ENCODE measurements around the gene RSPH3. TPM values are rescaled to one million over a fixed set of nuclear protein-coding genes. Genes with fewer than 3 reads are reported as not detected.
A peak's percentile ranks its signal among the peaks of the same experiment; 100 is the strongest.

Gene RSPH3
- total and polyA plus RNA-seq, 2 of the 13 experiments (the other 11 are each of a cell fraction or from before 2014, with no cell fraction given) = 1.3 to 3.5 TPM

DNA sequence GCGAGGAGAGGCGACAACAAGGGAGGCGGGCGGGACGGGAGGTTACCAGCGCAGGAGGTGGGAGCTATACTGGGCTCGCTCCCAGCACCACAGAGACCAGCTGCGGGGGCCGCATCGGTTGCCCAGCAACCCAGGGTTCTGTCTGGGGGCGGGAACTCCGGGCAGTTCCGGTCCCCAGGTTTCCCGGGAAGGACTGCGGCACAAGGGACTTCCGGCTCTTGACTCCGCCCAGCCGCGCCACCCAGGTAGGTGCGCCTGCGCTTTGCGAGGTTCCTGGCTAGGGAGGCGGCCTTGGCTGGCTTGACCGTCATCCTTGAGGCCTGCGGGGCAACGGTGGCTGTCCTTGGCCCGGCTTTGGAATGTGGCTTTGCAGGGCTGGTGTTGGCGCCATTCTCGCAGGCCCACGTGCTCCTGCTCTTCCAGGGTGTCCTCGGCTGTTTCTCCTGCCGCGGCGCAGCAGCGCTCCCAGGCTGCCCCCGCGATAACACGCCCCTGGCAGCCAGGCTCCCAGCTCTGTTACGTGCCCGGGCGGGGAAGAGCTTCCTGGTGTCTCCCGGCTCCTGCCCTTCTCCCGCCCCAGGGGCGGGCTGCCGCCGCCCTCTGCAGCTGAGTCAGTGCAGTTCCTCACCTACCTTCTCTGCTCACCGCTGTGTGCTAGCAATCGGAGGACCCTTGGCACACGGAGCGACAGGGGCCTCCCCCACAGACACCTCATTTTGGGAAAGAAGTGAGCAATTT lies at the start of gene RSPH3 (continued):
- TF ChIP-seq, protein P1, sequence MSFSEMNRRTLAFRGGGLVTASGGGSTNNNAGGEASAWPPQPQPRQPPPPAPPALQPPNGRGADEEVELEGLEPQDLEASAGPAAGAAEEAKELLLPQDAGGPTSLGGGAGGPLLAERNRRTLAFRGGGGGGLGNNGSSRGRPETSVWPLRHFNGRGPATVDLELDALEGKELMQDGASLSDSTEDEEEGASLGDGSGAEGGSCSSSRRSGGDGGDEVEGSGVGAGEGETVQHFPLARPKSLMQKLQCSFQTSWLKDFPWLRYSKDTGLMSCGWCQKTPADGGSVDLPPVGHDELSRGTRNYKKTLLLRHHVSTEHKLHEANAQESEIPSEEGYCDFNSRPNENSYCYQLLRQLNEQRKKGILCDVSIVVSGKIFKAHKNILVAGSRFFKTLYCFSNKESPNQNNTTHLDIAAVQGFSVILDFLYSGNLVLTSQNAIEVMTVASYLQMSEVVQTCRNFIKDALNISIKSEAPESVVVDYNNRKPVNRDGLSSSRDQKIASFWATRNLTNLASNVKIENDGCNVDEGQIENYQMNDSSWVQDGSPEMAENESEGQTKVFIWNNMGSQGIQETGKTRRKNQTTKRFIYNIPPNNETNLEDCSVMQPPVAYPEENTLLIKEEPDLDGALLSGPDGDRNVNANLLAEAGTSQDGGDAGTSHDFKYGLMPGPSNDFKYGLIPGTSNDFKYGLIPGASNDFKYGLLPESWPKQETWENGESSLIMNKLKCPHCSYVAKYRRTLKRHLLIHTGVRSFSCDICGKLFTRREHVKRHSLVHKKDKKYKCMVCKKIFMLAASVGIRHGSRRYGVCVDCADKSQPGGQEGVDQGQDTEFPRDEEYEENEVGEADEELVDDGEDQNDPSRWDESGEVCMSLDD (CRISPR knock-in tag; IDR thresholded peaks at IDR 0.05; ENCODE audit: borderline replicate concordance) = no peak; the same call in 1 of the 2 replicates
- TF ChIP-seq CHD4 (IDR thresholded peaks at IDR 0.05; ENCODE audit: borderline replicate concordance, low read length) (no peak), ZNF276 (CRISPR knock-in tag; IDR thresholded peaks at IDR 0.05; ENCODE audit: low read depth) (peak; percentile 94; the same call in 1 of the 2 replicates), TRIM22 (IDR thresholded peaks at IDR 0.05) (no peak), ZFP41 (CRISPR knock-in tag; IDR thresholded peaks at IDR 0.05; ENCODE audit: borderline replicate concordance) (peak; percentile 95; the same call in 1 of the 2 replicates), LBX2 (CRISPR knock-in tag; IDR thresholded peaks at IDR 0.05; ENCODE audit: borderline replicate concordance) (peak; percentile 99), NONO (IDR thresholded peaks at IDR 0.05) (no peak), NONO (CRISPR knock-in tag; conservative IDR thresholded peaks at IDR 0.05) (peak; percentile 97), ZNF883 (CRISPR knock-in tag; IDR thresholded peaks at IDR 0.05; ENCODE audit: not compliant biosample characterization) (peak; percentile 97), STAG1 (CRISPR knock-in tag; IDR thresholded peaks at IDR 0.05) (peak; percentile 63), ZNF781 (CRISPR knock-in tag; IDR thresholded peaks at IDR 0.05; ENCODE audit: borderline replicate concordance, not compliant biosample characterization) (peak; percentile 98), POGZ (CRISPR knock-in tag; IDR thresholded peaks at IDR 0.05) (peak; percentile 88), ZNF577 (CRISPR knock-in tag; IDR thresholded peaks at IDR 0.05; ENCODE audit: borderline replicate concordance, low read depth) (no peak), PHF21A (CRISPR knock-in tag; IDR thresholded peaks at IDR 0.05) (peak; percentile 91)
- TF ChIP-seq, protein P2, sequence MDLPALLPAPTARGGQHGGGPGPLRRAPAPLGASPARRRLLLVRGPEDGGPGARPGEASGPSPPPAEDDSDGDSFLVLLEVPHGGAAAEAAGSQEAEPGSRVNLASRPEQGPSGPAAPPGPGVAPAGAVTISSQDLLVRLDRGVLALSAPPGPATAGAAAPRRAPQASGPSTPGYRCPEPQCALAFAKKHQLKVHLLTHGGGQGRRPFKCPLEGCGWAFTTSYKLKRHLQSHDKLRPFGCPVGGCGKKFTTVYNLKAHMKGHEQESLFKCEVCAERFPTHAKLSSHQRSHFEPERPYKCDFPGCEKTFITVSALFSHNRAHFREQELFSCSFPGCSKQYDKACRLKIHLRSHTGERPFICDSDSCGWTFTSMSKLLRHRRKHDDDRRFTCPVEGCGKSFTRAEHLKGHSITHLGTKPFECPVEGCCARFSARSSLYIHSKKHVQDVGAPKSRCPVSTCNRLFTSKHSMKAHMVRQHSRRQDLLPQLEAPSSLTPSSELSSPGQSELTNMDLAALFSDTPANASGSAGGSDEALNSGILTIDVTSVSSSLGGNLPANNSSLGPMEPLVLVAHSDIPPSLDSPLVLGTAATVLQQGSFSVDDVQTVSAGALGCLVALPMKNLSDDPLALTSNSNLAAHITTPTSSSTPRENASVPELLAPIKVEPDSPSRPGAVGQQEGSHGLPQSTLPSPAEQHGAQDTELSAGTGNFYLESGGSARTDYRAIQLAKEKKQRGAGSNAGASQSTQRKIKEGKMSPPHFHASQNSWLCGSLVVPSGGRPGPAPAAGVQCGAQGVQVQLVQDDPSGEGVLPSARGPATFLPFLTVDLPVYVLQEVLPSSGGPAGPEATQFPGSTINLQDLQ (CRISPR knock-in tag; IDR thresholded peaks at IDR 0.05) = peak; percentile 95
- TF ChIP-seq, protein P3, sequence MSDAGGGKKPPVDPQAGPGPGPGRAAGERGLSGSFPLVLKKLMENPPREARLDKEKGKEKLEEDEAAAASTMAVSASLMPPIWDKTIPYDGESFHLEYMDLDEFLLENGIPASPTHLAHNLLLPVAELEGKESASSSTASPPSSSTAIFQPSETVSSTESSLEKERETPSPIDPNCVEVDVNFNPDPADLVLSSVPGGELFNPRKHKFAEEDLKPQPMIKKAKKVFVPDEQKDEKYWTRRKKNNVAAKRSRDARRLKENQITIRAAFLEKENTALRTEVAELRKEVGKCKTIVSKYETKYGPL (CRISPR knock-in tag; IDR thresholded peaks at IDR 0.05) = peak; percentile 82
- TF ChIP-seq, protein P4, sequence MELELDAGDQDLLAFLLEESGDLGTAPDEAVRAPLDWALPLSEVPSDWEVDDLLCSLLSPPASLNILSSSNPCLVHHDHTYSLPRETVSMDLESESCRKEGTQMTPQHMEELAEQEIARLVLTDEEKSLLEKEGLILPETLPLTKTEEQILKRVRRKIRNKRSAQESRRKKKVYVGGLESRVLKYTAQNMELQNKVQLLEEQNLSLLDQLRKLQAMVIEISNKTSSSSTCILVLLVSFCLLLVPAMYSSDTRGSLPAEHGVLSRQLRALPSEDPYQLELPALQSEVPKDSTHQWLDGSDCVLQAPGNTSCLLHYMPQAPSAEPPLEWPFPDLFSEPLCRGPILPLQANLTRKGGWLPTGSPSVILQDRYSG (CRISPR knock-in tag; IDR thresholded peaks at IDR 0.05) = peak; percentile 70; the same call in 1 of the 2 replicates
